Ishikawa (cell line): Measurements from ENCODE around the gene SLC13A5.

Source experiments
- CEBPB ChIP-seq: IDR thresholded peaks from 2 replicates; pipeline ENCODE4 v1.6.1; 2012
- CREB1 ChIP-seq: IDR thresholded peaks from 2 replicates; pipeline ENCODE4 v1.6.1; 2012; ENCODE audit warnings: low read depth
- EGR1 ChIP-seq: IDR thresholded peaks from 2 replicates; pipeline ENCODE4 v1.6.1; 2012
- EP300 ChIP-seq: IDR thresholded peaks from 2 replicates; pipeline ENCODE4 v1.6.1; 2012; ENCODE audit warnings: borderline replicate concordance
- FOXM1 ChIP-seq: IDR thresholded peaks from 2 replicates; pipeline ENCODE4 v1.6.1; 2012; ENCODE audit warnings: low read depth, borderline replicate concordance
- NFIC ChIP-seq: IDR thresholded peaks from 2 replicates; pipeline ENCODE4 v1.6.1; 2012
- RAD21 ChIP-seq: IDR thresholded peaks from 2 replicates; pipeline ENCODE4 v1.6.1; 2012; ENCODE audit warnings: low read depth
- TAF1 ChIP-seq: IDR thresholded peaks from 2 replicates; pipeline ENCODE4 v1.6.1; 2012; ENCODE audit warnings: low read depth, mild to moderate bottlenecking
- TCF12 ChIP-seq: IDR thresholded peaks from 2 replicates; pipeline ENCODE4 v1.6.1; 2012; ENCODE audit warnings: low read depth
- TEAD4 ChIP-seq: IDR thresholded peaks from 2 replicates; pipeline ENCODE4 v1.6.1; 2012
- USF1 ChIP-seq: IDR thresholded peaks from 2 replicates; pipeline ENCODE4 v1.6.1; 2012
- YY1 ChIP-seq: IDR thresholded peaks from 2 replicates; pipeline ENCODE4 v1.6.1; 2012; ENCODE audit warnings: low read depth
- ZBTB7A ChIP-seq: IDR thresholded peaks from 2 replicates; pipeline ENCODE4 v1.6.1; 2012; ENCODE audit warnings: low read depth
- TF ChIP-seq, protein P1 (sequence below): IDR thresholded peaks from 2 replicates; pipeline ENCODE4 v1.6.1; 2012
- TF ChIP-seq, protein P2 (sequence below): IDR thresholded peaks from 2 replicates; pipeline ENCODE4 v1.6.1; 2012; ENCODE audit warnings: low read depth, mild to moderate bottlenecking

The SLC13A5 gene

DNA sequence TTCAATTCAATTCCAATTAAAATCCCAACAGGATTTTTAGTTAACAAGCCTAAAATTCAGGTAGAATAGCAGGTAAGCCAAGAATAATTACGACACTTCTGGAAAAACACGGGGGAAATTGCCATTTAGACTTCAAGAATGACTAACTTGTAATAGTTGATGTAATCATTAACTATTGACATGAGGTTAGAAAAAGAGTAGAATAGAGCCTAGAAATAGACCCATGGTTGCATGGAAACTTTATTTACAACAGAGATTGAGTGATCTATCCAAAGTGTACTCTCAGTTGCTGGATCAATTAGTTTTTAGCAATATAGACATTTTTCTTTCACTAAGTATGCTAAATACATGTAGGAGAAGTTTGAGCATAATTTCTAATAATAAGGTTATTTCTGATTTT, 3.6 kb upstream of the SLC13A5 start:
- no peak for TF ChIP-seq EGR1
- no peak for TF ChIP-seq YY1
- TF ChIP-seq TAF1: no peak
- no peak for TF ChIP-seq NFIC
- TF ChIP-seq CEBPB: no peak
- TF ChIP-seq TEAD4: no peak
- TF ChIP-seq, protein P1, sequence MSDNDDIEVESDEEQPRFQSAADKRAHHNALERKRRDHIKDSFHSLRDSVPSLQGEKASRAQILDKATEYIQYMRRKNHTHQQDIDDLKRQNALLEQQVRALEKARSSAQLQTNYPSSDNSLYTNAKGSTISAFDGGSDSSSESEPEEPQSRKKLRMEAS: no peak
- no peak for TF ChIP-seq CREB1
- TF ChIP-seq TCF12: no peak
- TF ChIP-seq USF1: no peak
- TF ChIP-seq, protein P2, sequence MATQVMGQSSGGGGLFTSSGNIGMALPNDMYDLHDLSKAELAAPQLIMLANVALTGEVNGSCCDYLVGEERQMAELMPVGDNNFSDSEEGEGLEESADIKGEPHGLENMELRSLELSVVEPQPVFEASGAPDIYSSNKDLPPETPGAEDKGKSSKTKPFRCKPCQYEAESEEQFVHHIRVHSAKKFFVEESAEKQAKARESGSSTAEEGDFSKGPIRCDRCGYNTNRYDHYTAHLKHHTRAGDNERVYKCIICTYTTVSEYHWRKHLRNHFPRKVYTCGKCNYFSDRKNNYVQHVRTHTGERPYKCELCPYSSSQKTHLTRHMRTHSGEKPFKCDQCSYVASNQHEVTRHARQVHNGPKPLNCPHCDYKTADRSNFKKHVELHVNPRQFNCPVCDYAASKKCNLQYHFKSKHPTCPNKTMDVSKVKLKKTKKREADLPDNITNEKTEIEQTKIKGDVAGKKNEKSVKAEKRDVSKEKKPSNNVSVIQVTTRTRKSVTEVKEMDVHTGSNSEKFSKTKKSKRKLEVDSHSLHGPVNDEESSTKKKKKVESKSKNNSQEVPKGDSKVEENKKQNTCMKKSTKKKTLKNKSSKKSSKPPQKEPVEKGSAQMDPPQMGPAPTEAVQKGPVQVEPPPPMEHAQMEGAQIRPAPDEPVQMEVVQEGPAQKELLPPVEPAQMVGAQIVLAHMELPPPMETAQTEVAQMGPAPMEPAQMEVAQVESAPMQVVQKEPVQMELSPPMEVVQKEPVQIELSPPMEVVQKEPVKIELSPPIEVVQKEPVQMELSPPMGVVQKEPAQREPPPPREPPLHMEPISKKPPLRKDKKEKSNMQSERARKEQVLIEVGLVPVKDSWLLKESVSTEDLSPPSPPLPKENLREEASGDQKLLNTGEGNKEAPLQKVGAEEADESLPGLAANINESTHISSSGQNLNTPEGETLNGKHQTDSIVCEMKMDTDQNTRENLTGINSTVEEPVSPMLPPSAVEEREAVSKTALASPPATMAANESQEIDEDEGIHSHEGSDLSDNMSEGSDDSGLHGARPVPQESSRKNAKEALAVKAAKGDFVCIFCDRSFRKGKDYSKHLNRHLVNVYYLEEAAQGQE: no peak
- TF ChIP-seq ZBTB7A: no peak
- TF ChIP-seq EP300: no peak

GRCh38 chr17:6714315-6714874, 1.2 kb upstream of the SLC13A5 start:
- TF ChIP-seq NFIC: no peak

GRCh38 chr17:6713918-6714271, 726 bp upstream of the SLC13A5 start:
- TF ChIP-seq CREB1 (no peak), TCF12 (no peak), TAF1 (no peak), FOXM1 (no peak), EGR1 (no peak), USF1 (no peak), TEAD4 (no peak), ZBTB7A (no peak), EP300 (no peak)
- TF ChIP-seq, protein P1: no peak

DNA sequence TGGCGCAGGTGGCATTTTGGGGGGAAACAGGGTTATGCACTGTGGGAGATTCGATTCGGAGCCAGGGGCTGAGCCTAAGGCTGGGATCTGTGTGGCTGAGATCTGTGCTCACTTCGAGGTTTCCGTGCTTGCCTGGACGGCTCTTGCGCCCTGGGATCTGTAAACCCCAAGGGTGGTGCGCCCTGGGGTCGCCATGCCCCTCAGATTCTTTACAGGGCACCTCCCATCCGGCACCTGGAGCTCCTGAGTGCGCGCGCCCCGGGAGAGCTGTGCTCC, 377 bp downstream of the SLC13A5 start:
- no peak for TF ChIP-seq USF1
- no peak for TF ChIP-seq EP300
- TF ChIP-seq, protein P2: no peak
- no peak for TF ChIP-seq RAD21
- no peak for TF ChIP-seq EGR1
- TF ChIP-seq NFIC: no peak
- no peak for TF ChIP-seq CREB1
- no peak for TF ChIP-seq ZBTB7A
- no peak for TF ChIP-seq TCF12
- no peak for TF ChIP-seq CEBPB

- TF ChIP-seq FOXM1 (no peak), EP300 (no peak), TAF1 (no peak), NFIC (no peak), ZBTB7A (no peak), TCF12 (no peak), YY1 (no peak), USF1 (no peak), CEBPB (no peak), RAD21 (no peak), TEAD4 (no peak), CREB1 (no peak), EGR1 (no peak)
- TF ChIP-seq, protein P1: no peak
- TF ChIP-seq, protein P2: no peak
Observed at GRCh38 chr17:6712058-6712853, 913 bp downstream of the SLC13A5 start.
